Activated naive CD4-positive, alpha-beta T cell (primary cell): Measurements from ENCODE around the gene TUBGCP3.

Source experiments
- DNase-seq, 4 experiments: peaks; one replicate each; lab custom pipeline; 2025; lab: John Stamatoyannopoulos, UW

TUBGCP3 gene

DNA sequence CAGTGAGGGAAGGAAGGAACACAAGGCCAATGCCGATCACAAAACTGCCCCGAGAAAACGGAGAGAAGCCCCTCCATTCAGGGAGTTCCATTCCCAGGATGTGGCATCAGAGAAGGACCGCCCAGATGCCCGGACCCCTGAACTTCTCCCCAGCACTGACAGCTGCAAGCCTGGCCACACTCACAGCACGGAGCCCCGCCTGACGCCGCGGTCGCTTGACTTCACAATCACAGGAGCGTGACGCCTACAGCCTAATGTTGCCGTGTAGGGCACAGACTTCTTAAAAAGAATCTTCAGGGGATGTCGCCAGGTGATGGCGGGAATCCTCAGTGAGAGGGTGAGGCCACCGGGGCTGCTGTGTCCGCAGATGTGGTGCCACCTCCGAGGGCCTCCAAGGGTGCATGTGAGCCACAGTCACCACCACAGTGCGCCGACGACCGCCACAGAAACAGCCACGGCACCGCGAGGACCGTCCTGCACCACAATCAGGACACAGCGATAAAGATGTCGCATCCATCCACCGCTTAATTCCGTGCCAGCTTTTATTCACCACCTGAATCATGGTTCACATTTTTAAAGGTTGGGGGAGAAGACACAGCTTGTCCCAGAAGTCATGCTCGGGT is 134.6 kb downstream of the TUBGCP3 start:
- DNase-seq, result no peak

DNA sequence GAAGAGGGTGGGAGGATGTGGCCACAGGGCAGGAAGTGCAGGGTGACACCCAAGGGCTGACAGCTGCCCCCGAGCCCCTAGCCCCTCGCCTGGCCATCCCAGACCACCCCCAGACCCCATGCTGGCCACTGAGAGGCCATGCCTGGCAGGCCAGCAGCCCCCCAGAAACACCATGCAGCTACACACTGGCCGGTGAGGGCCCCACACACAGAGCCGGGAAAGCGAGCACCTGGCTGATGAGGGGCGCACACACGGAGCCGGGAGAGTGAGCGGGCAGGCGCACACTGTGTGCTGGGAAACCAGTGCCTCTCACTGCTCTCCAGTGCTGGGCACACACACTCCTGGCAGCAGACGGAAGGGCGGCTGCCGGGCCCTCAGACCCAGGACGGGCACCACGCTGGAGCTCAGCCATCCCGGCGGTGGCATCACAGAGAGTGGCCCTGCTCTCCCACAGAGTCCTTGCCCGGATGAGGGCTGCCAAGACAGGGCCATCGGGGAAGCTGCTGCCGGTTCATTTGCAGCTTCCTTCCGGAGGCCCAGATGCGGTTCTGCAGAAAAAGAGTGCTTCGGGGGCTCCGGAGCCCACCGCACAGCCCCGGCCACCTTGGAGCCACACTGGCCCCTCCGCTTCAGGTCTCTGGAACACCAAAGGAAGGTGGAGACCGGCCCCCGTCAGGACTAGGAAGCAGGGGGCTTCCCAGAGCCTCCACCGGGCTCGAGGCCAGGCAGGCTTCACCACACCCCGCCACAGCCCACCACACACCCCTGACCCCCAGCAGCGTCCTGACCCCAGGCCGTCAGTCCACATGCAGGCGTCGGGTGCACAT is 135.4 kb downstream of the TUBGCP3 start:
- DNase-seq, result no peak

DNA sequence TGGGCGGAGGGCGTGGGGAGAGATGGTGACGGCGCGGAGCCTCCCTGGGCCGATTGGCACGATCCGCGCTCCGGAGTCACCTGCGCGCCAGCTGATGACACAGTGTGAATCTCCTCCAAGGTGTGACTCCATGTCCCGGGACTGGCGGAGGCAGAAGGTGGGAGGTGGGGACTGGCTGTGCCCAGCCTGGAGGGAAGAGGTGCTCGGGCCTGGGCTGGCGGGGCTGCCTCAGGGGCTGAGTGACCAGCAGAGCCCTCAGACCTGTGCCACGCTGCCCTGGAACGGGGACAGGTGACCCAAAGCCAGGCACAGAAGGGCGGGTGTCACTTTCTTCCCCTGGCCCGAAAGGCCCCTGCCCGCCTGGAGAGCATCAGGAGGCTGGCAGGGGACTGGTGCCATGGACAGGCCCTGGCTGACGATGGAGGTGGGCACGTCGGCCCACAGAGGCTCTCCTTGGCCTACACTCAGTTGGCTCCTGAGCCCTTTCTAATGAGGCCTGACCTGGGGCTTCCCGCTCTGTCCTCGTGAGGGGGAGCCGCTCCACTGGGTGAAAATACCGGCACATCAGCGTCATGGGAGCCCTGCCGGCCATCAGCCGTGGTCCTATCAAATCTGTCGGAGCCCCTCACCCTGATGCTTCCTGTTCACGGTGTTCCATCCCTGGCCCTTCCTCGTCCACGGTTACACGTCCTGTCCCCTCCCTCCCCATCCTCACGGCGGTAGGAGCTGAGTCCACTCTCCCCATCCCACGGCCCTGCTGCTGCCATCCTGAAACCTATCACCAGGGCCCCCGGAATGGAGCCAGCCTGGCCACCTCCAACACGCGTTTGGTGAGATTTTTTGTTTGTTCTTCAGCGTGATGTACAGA is 136.2 kb downstream of the TUBGCP3 start:
- no peak for DNase-seq

DNA sequence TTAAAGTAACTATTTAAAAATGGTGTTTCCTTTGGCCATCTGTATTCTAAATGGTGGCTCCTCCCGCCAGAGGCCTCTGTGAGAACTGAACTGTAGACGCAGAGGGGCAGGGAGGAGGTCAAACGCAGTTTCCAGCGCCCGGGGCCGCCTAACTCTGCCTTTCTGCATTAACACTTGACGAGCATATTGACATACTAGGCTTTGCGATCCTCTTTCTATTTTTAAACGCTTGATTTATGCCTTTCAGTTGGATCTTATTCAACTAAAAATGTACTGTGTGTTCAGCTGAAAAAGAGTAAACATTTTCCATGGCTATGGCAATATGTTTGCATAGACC is 137.1 kb downstream of the TUBGCP3 start:
- DNase-seq, result no peak

DNA sequence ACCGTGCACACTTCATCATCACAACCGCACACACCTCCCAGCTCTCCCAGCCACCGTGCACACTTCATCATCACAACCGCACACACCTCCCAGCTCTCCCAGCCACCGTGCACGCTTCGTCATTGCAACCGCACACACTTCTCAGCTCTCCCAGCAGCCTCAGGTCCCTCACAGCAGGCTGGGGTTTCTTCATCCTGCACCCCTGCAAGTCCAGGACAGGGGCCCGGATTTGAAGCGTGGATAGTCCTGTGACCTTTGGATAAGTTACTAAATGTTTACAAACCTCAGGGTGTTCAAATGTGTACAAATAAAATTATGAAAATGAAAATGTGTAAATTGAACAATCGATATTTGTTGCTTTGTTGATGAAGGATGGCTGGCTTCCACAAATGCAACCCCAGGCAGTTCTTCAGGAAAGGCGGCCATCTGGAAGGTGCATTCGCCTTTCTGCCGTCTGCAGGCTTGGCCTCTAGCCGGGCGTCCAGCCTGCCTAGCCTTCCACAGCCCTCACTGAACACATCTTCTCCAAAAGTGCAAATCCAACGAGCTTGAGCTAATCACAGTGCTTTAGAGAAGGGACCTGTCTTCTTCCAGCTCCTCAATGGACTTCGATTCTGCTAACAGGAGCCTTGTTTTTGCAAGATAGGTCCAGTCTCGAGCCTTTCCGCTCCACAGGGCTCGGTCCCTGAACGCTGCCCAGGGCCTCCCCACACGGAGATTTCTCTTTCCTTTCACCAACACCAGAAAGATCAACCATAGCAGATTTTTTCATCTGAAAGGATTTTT is 137.6 kb downstream of the TUBGCP3 start:
- DNase-seq, result no peak

DNA sequence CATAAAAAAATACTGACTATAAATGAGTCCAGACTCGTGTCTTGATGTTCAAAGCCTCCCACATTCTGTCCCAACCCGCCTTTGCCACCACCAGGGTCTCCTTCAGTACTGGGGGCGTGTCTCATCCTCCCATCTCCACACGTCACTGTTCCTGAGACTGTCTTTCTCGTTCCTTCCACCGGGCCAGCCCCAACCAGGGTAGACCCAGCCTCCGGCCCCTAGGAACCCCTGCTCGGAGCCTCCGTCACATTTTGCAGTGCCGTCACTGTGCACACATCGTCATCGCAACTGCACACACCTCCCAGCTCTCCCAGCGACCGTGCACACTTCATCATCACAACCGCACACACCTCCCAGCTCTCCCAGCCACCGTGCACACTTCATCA is 138.4 kb downstream of the TUBGCP3 start:
- DNase-seq, result no peak

DNA sequence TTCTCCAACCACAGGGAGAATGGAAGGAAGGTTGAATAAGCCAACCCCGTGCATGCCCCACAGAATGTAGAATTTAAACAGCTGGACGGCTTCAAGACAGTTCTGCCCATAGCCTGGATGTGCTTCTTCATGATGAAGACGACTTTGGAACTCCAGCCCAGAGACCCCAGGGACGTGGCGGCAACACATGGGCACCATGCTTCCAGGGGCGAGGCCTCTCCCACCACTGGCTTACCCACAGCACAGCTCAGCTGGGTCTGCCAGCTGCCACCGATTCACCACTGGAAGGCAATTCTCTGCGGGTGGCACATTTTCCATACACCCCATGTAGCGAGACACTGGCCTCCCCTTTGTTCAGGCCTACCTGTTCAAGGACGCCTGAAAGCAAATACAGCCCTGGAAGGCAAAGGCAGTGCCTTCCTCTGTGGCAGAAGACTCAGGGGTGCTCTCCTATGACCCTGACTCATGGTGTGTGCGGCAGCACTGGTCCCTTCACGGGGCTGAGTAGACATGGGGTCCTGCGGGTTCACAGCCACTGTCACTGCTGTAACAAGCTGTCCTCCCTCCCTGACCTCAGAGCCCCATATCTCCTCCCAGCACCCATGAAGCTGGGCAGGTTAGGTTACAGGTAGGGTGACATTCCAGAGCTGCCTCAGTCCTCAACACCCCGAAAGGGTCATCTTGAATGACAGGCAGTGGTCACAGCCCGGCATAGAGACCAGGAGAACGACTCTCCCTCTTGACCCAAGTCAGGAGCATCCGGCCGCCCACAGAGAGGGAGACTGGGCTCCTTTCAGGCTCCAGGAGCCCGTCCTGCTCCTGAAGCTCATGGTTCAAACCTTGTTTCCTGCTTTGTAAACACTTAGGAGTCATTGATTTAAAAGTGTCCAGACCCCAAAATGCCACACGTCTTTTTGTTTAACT is 139.1 kb downstream of the TUBGCP3 start:
- DNase-seq, result no peak

DNA sequence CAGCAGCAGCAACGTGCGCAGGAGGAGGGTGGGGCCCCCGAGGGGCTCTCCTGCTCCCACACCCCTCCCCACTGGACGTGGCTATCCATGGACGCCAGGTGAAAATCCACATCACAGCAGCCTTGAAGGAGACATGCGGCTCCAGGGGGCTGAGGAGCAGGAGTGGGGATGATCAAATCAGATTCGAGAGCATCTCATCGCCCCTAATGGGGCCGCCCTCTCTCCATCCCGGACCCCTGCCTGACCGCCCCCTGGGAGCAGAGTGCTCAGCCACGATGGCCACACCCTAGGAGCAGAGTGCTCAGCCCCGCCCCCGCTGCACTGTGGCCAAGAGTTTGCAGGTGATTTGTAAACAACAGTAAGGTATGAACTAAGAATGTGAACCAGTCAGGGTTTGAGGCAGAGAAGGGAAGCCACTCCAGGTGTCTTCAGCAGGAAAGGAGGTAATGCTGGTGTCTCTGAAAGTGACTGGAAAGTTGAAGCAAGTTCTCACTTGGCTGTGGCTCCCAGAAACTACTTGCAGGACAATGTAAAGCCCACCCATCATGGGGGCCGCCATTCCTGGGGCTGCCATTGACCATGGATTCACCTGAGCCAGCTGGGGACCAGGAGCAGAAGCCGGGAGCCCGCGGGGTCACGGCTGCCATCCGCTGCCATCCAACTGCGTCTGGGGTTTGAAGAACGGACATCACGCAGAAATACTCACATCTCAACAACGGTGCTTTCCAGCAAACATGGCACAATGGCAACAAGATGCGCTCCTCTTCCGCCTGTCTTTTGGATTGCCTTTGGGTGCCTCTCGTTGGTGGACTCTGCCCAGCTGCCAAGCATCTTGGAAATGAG is 140.0 kb downstream of the TUBGCP3 start:
- DNase-seq, result no peak

DNA sequence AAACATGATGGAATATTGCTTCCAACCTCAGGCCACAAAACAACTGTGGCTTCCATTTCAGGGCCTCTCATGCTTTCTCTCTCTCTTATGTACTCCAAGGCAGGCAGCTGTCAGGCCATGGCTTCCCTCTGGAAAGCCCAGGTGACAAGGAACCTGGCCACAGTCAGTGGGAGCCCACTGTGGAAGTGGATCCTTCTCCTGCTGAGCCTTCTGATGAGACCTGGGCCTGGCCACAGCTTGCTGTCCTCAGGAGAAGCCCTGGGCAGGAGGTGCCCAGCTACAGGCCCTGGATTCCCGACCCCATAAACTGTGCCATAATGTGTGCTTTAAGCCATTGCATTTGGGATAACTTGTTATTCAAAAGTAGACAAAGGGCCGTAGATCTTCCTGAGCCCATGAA is 140.6 kb downstream of the TUBGCP3 start:
- no peak for DNase-seq

DNA sequence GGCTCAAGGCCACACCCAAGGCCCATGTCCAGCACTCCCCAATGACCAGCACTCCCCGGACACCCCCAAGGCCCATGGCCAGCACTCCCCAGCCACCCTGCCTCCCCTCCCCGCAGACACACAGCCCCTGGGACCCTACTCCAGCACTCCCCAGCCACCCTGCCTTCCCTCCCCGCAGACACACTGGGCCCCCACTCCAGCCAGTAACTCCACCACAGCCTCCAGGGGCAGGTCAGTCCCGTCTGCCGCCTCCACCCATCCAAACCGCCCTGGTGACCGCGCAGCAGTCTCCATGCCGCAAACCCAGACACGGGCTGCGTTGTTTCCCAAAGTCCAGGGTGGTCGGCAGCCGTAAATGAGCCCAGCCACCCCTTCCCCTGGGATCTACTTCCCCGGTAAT is 141.1 kb downstream of the TUBGCP3 start:
- DNase-seq, result no peak

DNA sequence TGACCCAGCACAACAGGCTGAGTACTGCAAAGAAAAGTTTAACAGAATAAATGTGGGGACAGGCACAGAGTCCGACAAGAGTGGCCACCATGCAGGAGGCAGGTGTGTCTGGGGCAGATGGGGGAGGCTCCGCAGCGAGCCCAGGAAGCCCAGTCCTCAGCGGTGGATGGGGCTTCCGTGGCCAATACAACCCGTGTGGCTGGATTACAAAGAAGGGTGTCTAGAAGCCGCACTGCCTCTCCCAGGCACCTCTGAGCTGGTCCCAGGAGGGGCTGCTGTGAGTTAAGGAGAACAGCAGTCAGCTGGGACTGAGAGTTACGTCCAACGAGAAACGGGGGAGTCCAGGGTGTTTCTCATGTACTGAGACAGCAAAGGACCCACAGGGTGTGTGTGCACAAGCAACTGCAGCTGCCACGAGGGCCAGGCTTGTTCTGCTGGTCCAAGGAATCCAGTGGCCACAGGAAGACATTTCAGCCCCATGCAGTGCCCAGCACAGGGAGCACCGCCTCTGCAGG is 141.5 kb downstream of the TUBGCP3 start:
- no peak for DNase-seq

DNA sequence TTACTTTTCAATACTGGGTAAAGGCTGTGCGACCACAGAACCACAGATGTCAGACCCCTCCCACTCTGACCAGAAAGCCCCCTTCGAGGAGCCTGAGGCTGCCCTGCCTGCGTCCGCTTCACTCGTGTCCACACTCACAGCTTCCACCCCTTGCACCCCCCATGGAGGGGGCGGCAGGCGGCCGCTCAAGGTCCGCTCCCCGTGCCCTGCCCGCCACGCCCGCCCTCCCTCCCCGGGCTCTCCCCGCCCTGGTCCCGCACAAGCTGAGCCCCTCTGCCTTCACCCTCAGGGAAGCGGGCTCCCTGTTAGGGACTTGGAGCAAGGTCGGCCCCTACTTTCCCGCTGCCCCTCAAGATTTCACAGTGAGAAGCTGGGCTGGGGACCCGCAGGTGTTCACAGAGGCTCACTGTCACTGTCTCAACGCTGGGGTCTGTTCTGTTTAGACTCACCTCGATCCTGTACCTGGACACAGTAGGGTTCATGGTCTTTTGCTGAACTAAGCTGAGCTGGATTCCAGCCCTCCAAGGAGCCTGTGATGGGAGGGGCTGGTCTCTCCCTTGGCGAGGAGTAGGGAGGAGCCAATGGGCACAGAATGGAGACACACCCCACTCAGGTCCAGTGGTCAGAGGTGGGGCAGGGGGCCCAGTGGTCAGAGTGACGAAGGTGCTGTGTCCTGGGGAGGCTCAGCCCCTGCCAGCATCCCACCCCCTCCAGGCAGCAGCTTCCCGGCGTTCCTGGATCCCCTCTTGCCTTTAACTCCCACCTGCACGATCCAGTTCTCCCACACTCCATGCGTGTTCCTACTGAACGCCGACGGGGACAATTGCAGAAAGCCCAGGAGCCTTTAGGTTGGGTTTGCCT is 142.3 kb downstream of the TUBGCP3 start:
- DNase-seq, result no peak

DNA sequence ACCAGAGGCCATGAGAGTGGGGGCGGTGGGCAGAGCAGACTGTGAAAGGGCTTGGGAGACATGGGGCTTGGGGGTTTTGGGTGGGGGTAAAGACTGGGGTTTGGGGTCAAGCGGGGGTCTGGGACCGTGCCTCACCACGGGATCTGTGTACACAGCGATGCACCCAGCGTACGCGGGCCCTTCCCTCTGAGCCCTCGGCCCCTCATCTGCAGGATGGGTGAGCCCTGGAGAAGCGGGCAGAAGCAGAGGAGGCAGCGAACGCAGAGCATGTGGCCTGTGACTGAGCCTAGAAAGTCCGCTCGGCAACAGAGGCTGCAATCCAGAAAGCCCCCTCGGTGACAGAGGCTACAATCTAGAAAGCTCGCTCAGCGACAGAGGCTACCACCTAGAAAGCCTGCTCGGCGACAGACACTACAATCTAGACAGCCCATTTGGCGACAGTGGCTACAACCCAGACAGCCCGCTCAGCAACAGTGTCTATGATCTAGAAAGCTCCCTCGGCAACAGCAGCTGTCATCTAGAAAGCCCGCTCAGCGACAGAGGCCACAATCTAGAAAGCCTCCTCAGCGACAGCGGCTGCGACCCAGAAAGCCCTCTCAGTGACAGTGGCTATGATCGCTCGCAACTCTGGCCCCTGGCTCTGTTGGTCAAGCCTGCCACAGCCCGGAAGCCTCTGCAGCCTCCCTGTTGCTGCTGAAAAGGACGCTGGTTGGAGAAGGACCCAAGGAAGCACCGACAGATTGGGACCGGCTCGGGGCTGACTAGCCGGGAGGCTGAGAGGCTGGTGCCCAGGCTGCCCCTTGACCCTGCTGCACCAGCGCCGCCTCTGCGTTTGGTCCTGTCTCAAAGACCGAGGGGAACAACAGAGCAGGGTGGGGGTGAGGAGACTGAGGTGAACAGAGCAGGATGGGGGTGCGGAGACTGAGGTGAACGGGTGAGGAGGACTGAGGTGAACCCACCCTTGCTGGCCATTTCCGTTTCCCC is 143.2 kb downstream of the TUBGCP3 start:
- no peak for DNase-seq

DNA sequence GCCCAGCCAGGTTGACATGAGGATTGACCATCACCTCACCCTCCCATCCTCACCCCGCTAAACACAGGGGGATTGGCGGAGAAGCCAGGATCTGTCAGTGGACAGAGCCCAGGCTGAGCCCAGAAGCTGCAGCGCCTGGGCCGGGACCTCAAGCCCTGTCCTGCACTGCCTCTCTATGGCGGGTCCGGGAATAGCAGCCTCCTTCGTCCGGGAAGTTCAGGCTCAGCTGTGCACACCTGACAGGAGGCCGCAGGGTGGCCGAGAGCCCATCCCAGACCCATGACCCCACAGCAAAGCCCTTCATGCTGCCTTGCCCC is 144.0 kb downstream of the TUBGCP3 start:
- peak in 2 of 4 experiments; percentile 8 to 14 for DNase-seq

DNA sequence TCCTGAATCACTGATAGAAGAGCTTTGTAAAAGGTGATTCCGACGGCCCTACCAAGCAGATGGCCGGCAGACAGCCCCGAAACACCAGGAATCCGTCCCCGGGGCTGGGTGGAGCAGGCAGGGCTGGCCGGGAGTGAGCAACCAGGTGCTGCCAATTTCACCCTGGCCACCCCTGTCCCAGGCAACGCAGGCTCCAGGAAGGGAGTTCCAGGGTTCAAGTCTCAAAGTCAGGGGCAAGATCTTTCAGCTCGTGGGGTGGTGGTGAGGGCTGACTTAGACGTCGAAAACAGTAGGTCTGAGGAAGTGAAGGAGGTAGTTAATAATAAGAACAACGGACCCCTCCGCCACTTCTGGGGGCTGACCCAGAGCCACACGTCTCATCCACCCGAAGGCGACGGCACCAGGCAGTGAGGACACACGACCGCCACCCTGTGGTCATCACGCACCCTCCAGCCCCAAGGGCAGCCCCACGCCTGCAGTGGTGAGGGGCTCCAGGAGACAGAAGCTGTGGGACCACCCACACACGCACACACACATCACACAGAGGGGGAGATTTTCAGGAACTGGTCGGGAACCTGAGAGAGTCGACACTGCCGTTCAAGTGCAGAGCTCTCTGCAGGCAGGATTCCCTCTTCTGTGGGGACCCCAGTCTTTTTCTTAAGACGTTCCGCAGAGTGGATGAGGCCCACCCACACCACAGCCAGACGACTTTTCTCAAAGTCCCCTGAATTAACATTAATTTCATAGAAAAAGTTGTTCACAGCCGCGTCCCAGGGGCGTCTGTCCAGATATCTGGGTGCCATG is 144.6 kb downstream of the TUBGCP3 start:
- no peak for DNase-seq

DNA sequence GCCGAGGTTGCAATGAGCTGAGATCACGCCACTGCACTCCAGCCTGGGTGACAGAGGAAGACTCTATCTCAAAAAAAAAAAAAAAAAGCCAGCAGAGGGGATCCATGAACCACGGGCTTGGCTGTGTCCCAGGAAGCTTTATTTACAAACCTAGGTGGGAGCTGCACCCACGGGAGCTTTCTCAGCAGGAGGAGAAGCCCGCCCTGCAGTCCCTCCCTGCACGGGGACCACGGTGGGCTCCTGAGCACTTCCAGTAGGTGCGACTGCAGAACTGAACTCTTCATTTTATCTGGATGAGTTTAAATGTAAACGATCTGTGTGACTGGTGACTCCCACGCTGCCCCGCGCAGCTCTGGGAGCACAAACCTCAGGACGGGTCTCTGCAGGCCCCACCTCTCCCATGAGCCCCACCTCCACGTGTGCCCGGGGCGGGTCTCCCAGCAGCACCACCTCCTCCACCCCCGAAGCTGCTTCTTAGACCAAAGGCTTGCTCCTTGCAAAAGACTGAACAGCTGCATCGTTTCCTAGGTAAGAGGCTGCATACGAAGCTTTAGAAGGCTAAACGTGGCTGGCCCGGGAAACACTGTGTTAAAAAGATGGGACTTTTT is 145.4 kb downstream of the TUBGCP3 start:
- no peak for DNase-seq
